ENCODE measurements around the gene NPLOC4.

NPLOC4 gene

GRCh38 chr17:81656118-81656743, 19.3 kb upstream of the NPLOC4 start, which contains the start of gene PDE6G:
TSS of gene PDE6G (minus strand) at chr17:81656542. CDS start at chr17:81653305, 3,237 bp downstream.
- DNase-seq (ENCODE audit: low spot score) = no peak
- POLR2A ChIA-PET (ENCODE audit: low non-redundant PET) = interaction anchor here (1.0 kb wide), 1 partner anchor 10 kb away, joined by 3 read pairs; the partner anchor contains the start of genes CCDC137 and OXLD1
- no peak within 1 kb of the TSS for H3K27ac ChIP-seq
- no peak for TF ChIP-seq CTCF (conservative IDR thresholded peaks at IDR 0.05; ENCODE audit: low read depth)
- CTCF ChIA-PET = interaction anchor here (0.6 kb wide), 1 partner anchor 53 kb away, joined by 3 read pairs; no protein-coding TSS in a partner anchor

- ChIA-PET CTCF (interaction anchor here (0.6 kb wide), 2 partner anchors 52 to 1211 kb away, joined by 3 read pairs; no protein-coding TSS in a partner anchor), POLR2A (ENCODE audit: low non-redundant PET) (interaction anchor here (1.0 kb wide), 1 partner anchor 10 kb away, joined by 3 read pairs; the partner anchor contains the start of genes CCDC137 and OXLD1)
- TF ChIP-seq CTCF (conservative IDR thresholded peaks at IDR 0.05; ENCODE audit: low read depth) = no peak
Observed at GRCh38 chr17:81655378-81656117, 18.6 kb upstream of the NPLOC4 start.

GRCh38 chr17:81652906-81653771, 16.2 kb upstream of the NPLOC4 start:
- ChIA-PET CTCF (no interaction called here), POLR2A (ENCODE audit: low non-redundant PET) (interaction anchor here (0.7 kb wide), 1 partner anchor 10 kb away, joined by 5 read pairs; no protein-coding TSS in a partner anchor)
- H3K27ac ChIP-seq = no peak overlapping the region

More at GRCh38 chr17:81655378-81656117, 18.6 kb upstream of the NPLOC4 start:
- no peak for DNase-seq (ENCODE audit: low spot score)
- H3K27ac ChIP-seq = no peak overlapping the region

GRCh38 chr17:81651692-81652091, 14.8 kb upstream of the NPLOC4 start:
- POLR2A ChIA-PET (ENCODE audit: low non-redundant PET) = no interaction called here
- CTCF ChIA-PET = no interaction called here
- DNase-seq (ENCODE audit: low spot score) = peak; percentile 83
- H3K27ac ChIP-seq = peak overlapping the region; percentile 29; the same call in 1 of the 2 replicates
- TF ChIP-seq CTCF (conservative IDR thresholded peaks at IDR 0.05; ENCODE audit: low read depth) = no peak

More at GRCh38 chr17:81652906-81653771, 16.2 kb upstream of the NPLOC4 start:
- no peak for DNase-seq (ENCODE audit: low spot score)
- TF ChIP-seq CTCF (conservative IDR thresholded peaks at IDR 0.05; ENCODE audit: low read depth) = no peak

GRCh38 chr17:81650951-81651350, 14.0 kb upstream of the NPLOC4 start:
- DNase-seq (ENCODE audit: low spot score) = no peak
- TF ChIP-seq CTCF (conservative IDR thresholded peaks at IDR 0.05; ENCODE audit: low read depth) = no peak
- H3K27ac ChIP-seq = no peak overlapping the region; the same call in 1 of the 2 replicates
- ChIA-PET POLR2A (ENCODE audit: low non-redundant PET) (no interaction called here), CTCF (no interaction called here)

- no peak for DNase-seq (ENCODE audit: low spot score)
- no peak for TF ChIP-seq CTCF (conservative IDR thresholded peaks at IDR 0.05; ENCODE audit: low read depth)
- no peak overlapping the region for H3K27ac ChIP-seq
- POLR2A ChIA-PET (ENCODE audit: low non-redundant PET) = no interaction called here
- CTCF ChIA-PET = no interaction called here
Observed at GRCh38 chr17:81648707-81649085, 11.8 kb upstream of the NPLOC4 start.
